HepG2 (cell line): Measurements from ENCODE around the gene NFIC. TPM values are rescaled to one million over a fixed set of nuclear protein-coding genes. Genes with fewer than 3 reads are reported as not detected.

Source experiments
- CEBPZ ChIP-seq: IDR thresholded peaks from 2 replicates; pipeline ENCODE4 v1.6.1; 2012; ENCODE audit warnings: low read length, improper control_type of control experiment
- FOSL1 ChIP-seq: sonication (generic); formaldehyde crosslinking; IDR thresholded peaks from 2 replicates; pipeline ENCODE4 v1.9.0; 2021; ENCODE audit warnings: missing genetic modification reagents, borderline replicate concordance
- FOXJ3 ChIP-seq: sonication (generic); formaldehyde crosslinking; IDR thresholded peaks from 2 replicates; pipeline ENCODE4 v1.4.0; 2020; ENCODE audit warnings: missing genetic modification reagents, mild to moderate bottlenecking, borderline replicate concordance
- MAX ChIP-seq: IDR thresholded peaks from 2 replicates; pipeline ENCODE4 v1.6.1; 2012; ENCODE audit warnings: inconsistent platforms
- POGK ChIP-seq: sonication (generic); formaldehyde crosslinking; conservative IDR thresholded peaks from 2 replicates; pipeline ENCODE4 v1.8.0; 2022; ENCODE audit warnings: mild to moderate bottlenecking, moderate library complexity, missing genetic modification reagents
- REXO4 ChIP-seq: sonication (generic); formaldehyde crosslinking; IDR thresholded peaks from 2 replicates; pipeline ENCODE4 v1.8.0; 2022; ENCODE audit warnings: missing genetic modification reagents, mild to moderate bottlenecking, borderline replicate concordance
- SP4 ChIP-seq: sonication (generic); formaldehyde crosslinking; IDR thresholded peaks from 2 replicates; pipeline ENCODE4 v1.8.1; 2023; ENCODE audit warnings: mild to moderate bottlenecking, missing genetic modification reagents
- SRSF4 ChIP-seq: fragments of 200-400 bp; formaldehyde crosslinking; IDR thresholded peaks from one replicate; pipeline ENCODE4 v1.6.1; 2018; ENCODE audit warnings: mild to moderate bottlenecking, low read depth, low read length, moderate library complexity; ENCODE audit not compliant: poor library complexity, severe bottlenecking
- TAF15 ChIP-seq: fragments of 200-400 bp; formaldehyde crosslinking; IDR thresholded peaks from one replicate; pipeline ENCODE4 v1.6.1; 2018; ENCODE audit warnings: mild to moderate bottlenecking, low read depth, low read length; ENCODE audit not compliant: poor library complexity, severe bottlenecking
- TBL1XR1 ChIP-seq: fragments of 150-350 bp; IDR thresholded peaks from 2 replicates; pipeline ENCODE4 v1.6.1; 2014; ENCODE audit warnings: borderline replicate concordance, low read length; ENCODE audit not compliant: partially characterized antibody
- ZC3H13 ChIP-seq: sonication (generic); formaldehyde crosslinking; IDR thresholded peaks from 2 replicates; pipeline ENCODE4 v1.8.1; 2023; ENCODE audit warnings: mild to moderate bottlenecking, missing genetic modification reagents, moderate library complexity
- ZFAT ChIP-seq: sonication (generic); formaldehyde crosslinking; conservative IDR thresholded peaks from 2 replicates; pipeline ENCODE4 v1.8.1; 2023; ENCODE audit warnings: missing genetic modification reagents, inconsistent platforms
- ZFP37 ChIP-seq: sonication (generic); formaldehyde crosslinking; IDR thresholded peaks from 2 replicates; pipeline ENCODE4 v1.4.0; 2020; ENCODE audit warnings: missing genetic modification reagents, borderline replicate concordance
- ZFX ChIP-seq: sonication (generic); formaldehyde crosslinking; IDR thresholded peaks from 2 replicates; pipeline ENCODE4 v1.4.0; 2020; ENCODE audit warnings: mild to moderate bottlenecking, low read depth, missing genetic modification reagents, moderate library complexity
- ZNF180 ChIP-seq: sonication (generic); formaldehyde crosslinking; IDR thresholded peaks from 2 replicates; pipeline ENCODE4 v1.4.0; 2020; ENCODE audit warnings: low read depth, missing genetic modification reagents, borderline replicate concordance
- ZNF607 ChIP-seq: sonication (generic); formaldehyde crosslinking; IDR thresholded peaks from 2 replicates; pipeline ENCODE4 v1.5.1; 2020; ENCODE audit warnings: missing genetic modification reagents, mild to moderate bottlenecking, borderline replicate concordance
- ZSCAN12 ChIP-seq: sonication (generic); formaldehyde crosslinking; IDR thresholded peaks from 2 replicates; pipeline ENCODE4 v1.9.0; 2021; ENCODE audit warnings: mild to moderate bottlenecking, missing genetic modification reagents
- polyA plus RNA-seq, 8 experiments: library from polyadenylated mRNA; depleted of rRNA in 3 of 8; stranded (reverse) in 7 of 8; unstranded in 1 of 8; fragments of >200 nt; fragmentation: Illumina TruSeq in 4 of 8; extraction: Trizol in 4 of 8; gene quantifications; 2 replicates each; pipeline versions ENCODE4 v1.2.1 to v1.2.3, GENCODE V29; 2011 to 2016; ENCODE audit warnings: low read depth in 4 of 8, missing spikeins in 1 of 8, mixed read lengths in 1 of 8; ENCODE audit not compliant: insufficient read depth in 1 of 8
- total RNA-seq, 5 experiments: library from RNA; depleted of rRNA; stranded (reverse); fragments of >200 nt; fragmentation: Illumina TruSeq; extraction: Trizol; gene quantifications; 2 replicates each; pipeline ENCODE4 v1.2.3, GENCODE V29; 2016; ENCODE audit warnings: low read depth in 1 of 5

Gene NFIC
- total and polyA plus RNA-seq, 2 of the 13 experiments (the other 11 are each of a cell fraction or from before 2014, with no cell fraction given) = 1.3 to 2.5 TPM

- 0 out of 2 replicates have a peak, but pooled peaks have one; percentile 61 for TF ChIP-seq REXO4
- TF ChIP-seq ZFP37 (CRISPR knock-in tag) = no peak
- no peak for TF ChIP-seq TBL1XR1
- TF ChIP-seq ZC3H13 (CRISPR knock-in tag) = peak; percentile 81
- TF ChIP-seq POGK (CRISPR knock-in tag) = peak; percentile 84
- no peak for TF ChIP-seq FOXJ3 (CRISPR knock-in tag)
- TF ChIP-seq ZNF607 (CRISPR knock-in tag) = 0 out of 2 replicates have a peak, but pooled peaks have one; percentile 41
- no peak; the same call in 1 of the 2 replicates for TF ChIP-seq ZNF180 (CRISPR knock-in tag)
- TF ChIP-seq MAX = peak; percentile 98
- TF ChIP-seq TAF15 = no peak
- no peak for TF ChIP-seq CEBPZ
- peak; percentile 78 for TF ChIP-seq ZFX
- TF ChIP-seq SRSF4 = no peak
- TF ChIP-seq SP4 = peak; percentile 71; the same call in 1 of the 2 replicates
- TF ChIP-seq FOSL1 (CRISPR knock-in tag) = no peak
- no peak; the same call in 1 of the 2 replicates for TF ChIP-seq ZSCAN12 (CRISPR knock-in tag)
- no peak for TF ChIP-seq ZFAT (CRISPR knock-in tag)
Measured at GRCh38 chr19:3500429-3501101, 134.2 kb downstream of the NFIC start, which contains the start of gene DOHH (continued).
